HepG2 (cell line): ENCODE measurements around the gene PPP1CA. TPM values are rescaled to one million over a fixed set of nuclear protein-coding genes. Genes with fewer than 3 reads are reported as not detected.
A peak's percentile ranks its signal among the peaks of the same experiment; 100 is the strongest.

Experiments
- E2F5 ChIP-seq: sonication (generic); formaldehyde crosslinking; conservative IDR thresholded peaks from 2 replicates; pipeline ENCODE4 v1.4.0; 2020; ENCODE audit warnings: missing genetic modification reagents
- ELF4 ChIP-seq: sonication (generic); formaldehyde crosslinking; IDR thresholded peaks from 2 replicates; pipeline ENCODE4 v1.5.0; 2020; ENCODE audit warnings: missing genetic modification reagents, mild to moderate bottlenecking, moderate library complexity, borderline replicate concordance
- HES4 ChIP-seq: sonication (generic); formaldehyde crosslinking; IDR thresholded peaks from 2 replicates; pipeline ENCODE4 v1.9.0; 2021; ENCODE audit warnings: mild to moderate bottlenecking, missing genetic modification reagents, borderline replicate concordance
- HMGXB3 ChIP-seq: sonication (generic); formaldehyde crosslinking; IDR thresholded peaks from 2 replicates; pipeline ENCODE4 v1.4.0; 2020; ENCODE audit warnings: missing genetic modification reagents, borderline replicate concordance
- IRF9 ChIP-seq: sonication (generic); formaldehyde crosslinking; IDR thresholded peaks from 2 replicates; pipeline ENCODE4 v1.8.0; 2022; ENCODE audit warnings: missing genetic modification reagents, mild to moderate bottlenecking, borderline replicate concordance
- KDM3A ChIP-seq: IDR thresholded peaks from 2 replicates; pipeline ENCODE4 v1.6.1; 2018; ENCODE audit warnings: low read depth, missing compliant biosample characterization
- KDM5B ChIP-seq: sonication (generic); formaldehyde crosslinking; IDR thresholded peaks from 2 replicates; pipeline ENCODE4 v1.4.0; 2020; ENCODE audit warnings: missing genetic modification reagents, mild to moderate bottlenecking, borderline replicate concordance
- KLF6 ChIP-seq: IDR thresholded peaks from 2 replicates; pipeline ENCODE4 v1.8.0; 2016; ENCODE audit warnings: missing biosample characterization, missing genetic modification reagents
- LRRFIP1 ChIP-seq: sonication (generic); formaldehyde crosslinking; conservative IDR thresholded peaks from 2 replicates; pipeline ENCODE4 v1.4.0; 2020; ENCODE audit warnings: missing genetic modification reagents
- RCOR2 ChIP-seq: IDR thresholded peaks from 2 replicates; pipeline ENCODE4 v1.6.1; 2016; ENCODE audit warnings: missing biosample characterization, missing genetic modification reagents
- RFX1 ChIP-seq: fragments of 450-650 bp; IDR thresholded peaks from 2 replicates; pipeline ENCODE4 v1.6.1; 2017
- RFX5 ChIP-seq: IDR thresholded peaks from 2 replicates; pipeline ENCODE4 v1.6.1; 2011; ENCODE audit warnings: low read depth, low read length, improper control_type of control experiment
- SALL2 ChIP-seq: sonication (generic); formaldehyde crosslinking; IDR thresholded peaks from 2 replicates; pipeline ENCODE4 v1.8.1; 2023; ENCODE audit warnings: mild to moderate bottlenecking, missing genetic modification reagents, inconsistent platforms
- SIX1 ChIP-seq: sonication (generic); formaldehyde crosslinking; IDR thresholded peaks from 2 replicates; pipeline ENCODE4 v1.4.0; 2020; ENCODE audit warnings: missing genetic modification reagents, borderline replicate concordance
- SRF ChIP-seq: IDR thresholded peaks from 2 replicates; pipeline ENCODE4 v1.6.1; 2011; ENCODE audit warnings: mild to moderate bottlenecking, low read depth, low read length, moderate library complexity
- TAF1 ChIP-seq: sonication (generic); formaldehyde crosslinking; IDR thresholded peaks from 2 replicates; pipeline ENCODE4 v1.4.0; 2020; ENCODE audit warnings: missing genetic modification reagents
- ZC3H13 ChIP-seq: sonication (generic); formaldehyde crosslinking; IDR thresholded peaks from 2 replicates; pipeline ENCODE4 v1.8.1; 2023; ENCODE audit warnings: mild to moderate bottlenecking, missing genetic modification reagents, moderate library complexity
- ZIK1 ChIP-seq: sonication (generic); formaldehyde crosslinking; IDR thresholded peaks from 2 replicates; pipeline ENCODE4 v1.5.0; 2020; ENCODE audit warnings: mild to moderate bottlenecking, low read depth, missing genetic modification reagents, borderline replicate concordance
- ZNF510 ChIP-seq: sonication (generic); formaldehyde crosslinking; IDR thresholded peaks from 2 replicates; pipeline ENCODE4 v1.4.0; 2020; ENCODE audit warnings: low read depth, mild to moderate bottlenecking, missing genetic modification reagents
- ZNF564 ChIP-seq: sonication (generic); formaldehyde crosslinking; IDR thresholded peaks from 2 replicates; pipeline ENCODE4 v1.8.1; 2023; ENCODE audit warnings: mild to moderate bottlenecking, missing genetic modification reagents
- ZNF772 ChIP-seq: sonication (generic); formaldehyde crosslinking; IDR thresholded peaks from 2 replicates; pipeline ENCODE4 v1.5.0; 2020; ENCODE audit warnings: mild to moderate bottlenecking, missing genetic modification reagents
- polyA plus RNA-seq, 8 experiments: library from polyadenylated mRNA; depleted of rRNA in 3 of 8; stranded (reverse) in 7 of 8; unstranded in 1 of 8; fragments of >200 nt; fragmentation: Illumina TruSeq in 4 of 8; extraction: Trizol in 4 of 8; gene quantifications; 2 replicates each; pipeline versions ENCODE4 v1.2.1 to v1.2.3, GENCODE V29; 2011 to 2016; ENCODE audit warnings: low read depth in 4 of 8, missing spikeins in 1 of 8, mixed read lengths in 1 of 8; ENCODE audit not compliant: insufficient read depth in 1 of 8
- total RNA-seq, 5 experiments: library from RNA; depleted of rRNA; stranded (reverse); fragments of >200 nt; fragmentation: Illumina TruSeq; extraction: Trizol; gene quantifications; 2 replicates each; pipeline ENCODE4 v1.2.3, GENCODE V29; 2016; ENCODE audit warnings: low read depth in 1 of 5

The PPP1CA gene
- total and polyA plus RNA-seq, 2 of the 13 experiments (the other 11 are each of a cell fraction or from before 2014, with no cell fraction given): 149 to 170 TPM

- TF ChIP-seq ZIK1: peak; percentile 86
- no peak for TF ChIP-seq RCOR2
- 0 out of 2 replicates have a peak, but pooled peaks have one; percentile 63 for TF ChIP-seq KDM3A (CRISPR knock-in tag)
- TF ChIP-seq HMGXB3 (CRISPR knock-in tag): peak; percentile 55; the same call in 1 of the 2 replicates
- peak; percentile 67; the same call in 1 of the 2 replicates for TF ChIP-seq ZNF772
- TF ChIP-seq ZNF564: no peak
- TF ChIP-seq RFX1: no peak
- TF ChIP-seq SALL2: no peak
- peak; percentile 81 for TF ChIP-seq SRF
- no peak for TF ChIP-seq LRRFIP1
- no peak for TF ChIP-seq ZC3H13 (CRISPR knock-in tag)
- peak; percentile 39 for TF ChIP-seq TAF1
- TF ChIP-seq KLF6 (CRISPR knock-in tag): no peak
- peak; percentile 72 for TF ChIP-seq IRF9 (CRISPR knock-in tag)
- peak; percentile 87; the same call in 1 of the 2 replicates for TF ChIP-seq KDM5B (CRISPR knock-in tag)
- peak; percentile 60; the same call in 1 of the 2 replicates for TF ChIP-seq ELF4 (CRISPR knock-in tag)
- no peak for TF ChIP-seq SIX1 (CRISPR knock-in tag)
- no peak for TF ChIP-seq ZNF510 (CRISPR knock-in tag)
- no peak for TF ChIP-seq HES4 (CRISPR knock-in tag)
- TF ChIP-seq E2F5 (CRISPR knock-in tag): no peak
- no peak for TF ChIP-seq RFX5
Measured at GRCh38 chr11:67354075-67355022, 47.3 kb downstream of the PPP1CA start (continued).
